Calu3 (cell line): ENCODE data around the gene SCO2. TPM values are rescaled to one million over a fixed set of nuclear protein-coding genes. Genes with fewer than 3 reads are reported as not detected.

Source experiments
- BruUV-seq: library from RNA; stranded (reverse); fragments of 400-500 nt; replicated peaks from 2 replicates; lab custom pipeline; 2021; lab: Mats Ljungman, UMichigan
- CTCF ChIA-PET: fragments of 300-600 bp; sonication (Branson Sonifier 250); formaldehyde crosslinking; loops from one replicate; lab custom pipeline; 2022; ENCODE audit warnings: antibody characterized with exemption; lab: Charles Lee
- DNase-seq: peaks from one replicate; pipeline ENCODE4 v3.0.0; 2022
- H3K27ac Mint-ChIP-seq: one replicate; pipeline ENCODE4 v1.8.0; 2022; ENCODE audit warnings: mixed read lengths; ENCODE audit not compliant: unreplicated experiment
- H3K27me3 Mint-ChIP-seq: one replicate; pipeline ENCODE4 v1.8.0; 2022; ENCODE audit warnings: mixed read lengths; ENCODE audit not compliant: unreplicated experiment
- H3K36me3 Mint-ChIP-seq: one replicate; pipeline ENCODE4 v1.8.0; 2022; ENCODE audit warnings: mild to moderate bottlenecking, moderate library complexity, mixed read lengths; ENCODE audit not compliant: insufficient read depth, unreplicated experiment
- H3K4me1 Mint-ChIP-seq: one replicate; pipeline ENCODE4 v1.8.0; 2022; ENCODE audit warnings: mild to moderate bottlenecking, low read depth, mixed read lengths; ENCODE audit not compliant: unreplicated experiment
- H3K4me3 Mint-ChIP-seq: one replicate; pipeline ENCODE4 v1.8.0; 2022; ENCODE audit warnings: mild to moderate bottlenecking, low read depth, moderate library complexity, mixed read lengths; ENCODE audit not compliant: unreplicated experiment
- H3K9me3 Mint-ChIP-seq: one replicate; pipeline ENCODE4 v1.8.0; 2022; ENCODE audit warnings: low read depth, mixed read lengths; ENCODE audit not compliant: unreplicated experiment
- intact Hi-C: fragments of 100-400 bp; cut with micrococcal nuclease; formaldehyde crosslinking; loops from one replicate; pipeline ENCODE4 v1.10.0; 2022; ENCODE audit not compliant: unreplicated experiment
- total RNA-seq: library from RNA; stranded (reverse); gene quantifications from 2 replicates; pipeline ENCODE4 v1.2.3, GENCODE V29; 2022
- TF ChIP-seq, protein P1 (sequence below): fragments of 200-600 bp; IDR thresholded peaks from one replicate; pipeline ENCODE4 v1.8.0; 2022; ENCODE audit warnings: antibody characterized with exemption; ENCODE audit not compliant: unreplicated experiment

SCO2 gene
- total RNA-seq, 1 experiment from 2014 or later = 3.6 TPM

DNA sequence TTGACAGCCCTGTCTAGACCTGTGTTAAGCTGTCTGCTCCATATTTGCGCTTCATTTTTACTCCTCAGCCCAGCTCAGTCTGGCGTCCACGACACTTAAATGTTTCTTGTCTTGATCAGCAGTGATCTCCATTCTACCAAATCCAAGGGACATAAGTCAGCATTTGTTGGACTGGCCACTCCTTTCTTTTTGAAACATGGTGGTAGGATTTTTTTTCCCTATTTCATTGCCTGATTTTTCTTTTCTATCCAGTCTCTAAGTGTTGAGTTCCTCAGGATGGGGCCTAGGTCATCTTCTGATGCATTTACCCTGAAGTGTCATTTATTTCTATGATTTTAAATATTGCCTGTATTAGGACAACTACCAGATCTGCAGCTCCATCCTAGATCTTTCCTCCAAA, 16.5 kb downstream of the SCO2 start:
- CTCF ChIA-PET = interaction anchor here (0.6 to 2.1 kb wide), 4 partner anchors 16 to 125 kb away, joined by 3 to 13 read pairs (median 8); partner anchors contain the start of gene SCO2
- H3K27me3 Mint-ChIP-seq = no peaks in the 10 kb centered on the region
- H3K36me3 Mint-ChIP-seq = peaks cover 52% of the 10 kb centered on the region
- BruUV-seq = TSS peak; percentile 67
- H3K9me3 Mint-ChIP-seq = no peaks in the 10 kb centered on the region
- TF ChIP-seq, protein P1, sequence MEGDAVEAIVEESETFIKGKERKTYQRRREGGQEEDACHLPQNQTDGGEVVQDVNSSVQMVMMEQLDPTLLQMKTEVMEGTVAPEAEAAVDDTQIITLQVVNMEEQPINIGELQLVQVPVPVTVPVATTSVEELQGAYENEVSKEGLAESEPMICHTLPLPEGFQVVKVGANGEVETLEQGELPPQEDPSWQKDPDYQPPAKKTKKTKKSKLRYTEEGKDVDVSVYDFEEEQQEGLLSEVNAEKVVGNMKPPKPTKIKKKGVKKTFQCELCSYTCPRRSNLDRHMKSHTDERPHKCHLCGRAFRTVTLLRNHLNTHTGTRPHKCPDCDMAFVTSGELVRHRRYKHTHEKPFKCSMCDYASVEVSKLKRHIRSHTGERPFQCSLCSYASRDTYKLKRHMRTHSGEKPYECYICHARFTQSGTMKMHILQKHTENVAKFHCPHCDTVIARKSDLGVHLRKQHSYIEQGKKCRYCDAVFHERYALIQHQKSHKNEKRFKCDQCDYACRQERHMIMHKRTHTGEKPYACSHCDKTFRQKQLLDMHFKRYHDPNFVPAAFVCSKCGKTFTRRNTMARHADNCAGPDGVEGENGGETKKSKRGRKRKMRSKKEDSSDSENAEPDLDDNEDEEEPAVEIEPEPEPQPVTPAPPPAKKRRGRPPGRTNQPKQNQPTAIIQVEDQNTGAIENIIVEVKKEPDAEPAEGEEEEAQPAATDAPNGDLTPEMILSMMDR = no peak
- H3K4me3 Mint-ChIP-seq = peak overlapping the region; percentile 91
- intact Hi-C loops = no loop called here
- H3K27ac Mint-ChIP-seq = peak overlapping the region; percentile 87
- peaks cover 17% of the 10 kb centered on the region for H3K4me1 Mint-ChIP-seq
- DNase-seq = no peak

DNA sequence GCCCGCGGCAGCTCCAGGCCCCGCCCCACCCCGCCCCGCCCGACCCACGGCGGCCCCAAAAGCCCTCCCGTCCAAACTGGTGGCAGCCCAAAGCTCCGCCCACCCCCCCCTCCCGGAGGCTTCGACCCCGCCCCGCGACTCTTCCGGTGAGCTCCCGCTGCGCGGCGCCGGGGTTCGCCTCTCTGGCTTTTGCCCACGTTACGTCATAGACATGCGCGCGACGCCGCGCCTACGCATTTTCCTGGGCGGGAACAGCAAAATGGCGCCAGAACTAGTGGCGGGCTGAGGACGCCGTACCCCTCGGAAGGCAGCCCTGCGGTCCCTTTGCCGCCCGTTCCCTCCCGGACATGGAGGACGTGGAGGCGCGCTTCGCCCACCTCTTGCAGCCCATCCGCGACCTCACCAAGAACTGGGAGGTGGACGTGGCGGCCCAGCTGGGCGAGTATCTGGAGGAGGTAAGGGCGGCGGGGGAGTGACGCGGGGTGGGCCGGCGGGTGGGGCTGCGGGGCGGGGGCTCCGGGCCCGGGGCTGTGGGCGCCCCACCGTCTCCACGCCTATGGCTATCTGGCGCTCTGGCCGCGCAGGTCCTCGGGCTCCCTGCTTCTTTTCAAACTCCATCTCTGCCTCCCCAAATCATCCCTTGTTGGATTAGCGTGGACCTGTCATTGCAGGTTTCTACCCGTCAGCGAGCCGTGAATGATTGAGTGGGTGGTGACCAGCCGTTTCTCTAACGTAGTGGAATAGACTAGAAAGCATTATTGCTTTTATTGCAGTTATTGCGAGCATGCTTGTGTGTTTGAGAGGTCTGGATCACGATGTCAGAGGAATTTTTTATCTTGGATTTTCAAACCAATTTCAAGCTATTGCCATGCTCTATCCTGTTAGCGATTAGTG, 17.2 kb downstream of the SCO2 start, which contains the start of gene NCAPH2:
NCAPH2 (plus strand) TSS at position 234 of the 894 bp plus-strand sequence; CDS start at position 348, 114 bp downstream.
- BruUV-seq = no TSS peak
- peak; percentile 96 for DNase-seq
- Mint-ChIP-seq H3K9me3 (no peaks in the 10 kb centered on the region), H3K27ac (peak within 1 kb of the TSS; percentile 91), H3K4me1 (peaks cover 17% of the 10 kb centered on the region), H3K4me3 (peak within 1 kb of the TSS; percentile 91), H3K27me3 (no peaks in the 10 kb centered on the region), H3K36me3 (peaks cover 52% of the 10 kb centered on the region)
- TF ChIP-seq, protein P1 = no peak
- intact Hi-C loops = no loop called here
- CTCF ChIA-PET = interaction anchor here (0.6 to 2.1 kb wide), 9 partner anchors 10 to 252 kb away, joined by 3 to 13 read pairs (median 4); partner anchors contain the start of genes SCO2 and SYCE3

- intact Hi-C loops = no loop called here
- DNase-seq = peak; percentile 91
Observed at GRCh38 chr22:50507421-50507990, 17.9 kb downstream of the SCO2 start, which contains the start of gene LMF2. Gene LMF2 (minus strand): TSS chr22:50507702. CDS start chr22:50507675, 27 bp downstream.

More at GRCh38 chr22:50507421-50507990, 17.9 kb downstream of the SCO2 start, which contains the start of gene LMF2:
- Mint-ChIP-seq H3K27ac (peak within 1 kb of the TSS; percentile 91), H3K9me3 (no peaks in the 10 kb centered on the region), H3K27me3 (no peaks in the 10 kb centered on the region), H3K36me3 (peaks cover 52% of the 10 kb centered on the region), H3K4me1 (peaks cover 17% of the 10 kb centered on the region), H3K4me3 (peak within 1 kb of the TSS; percentile 91)
- CTCF ChIA-PET = interaction anchor here (0.6 to 2.1 kb wide), 8 partner anchors 9 to 253 kb away, joined by 3 to 13 read pairs (median 4); partner anchors contain the start of genes SCO2 and SYCE3
- BruUV-seq = no TSS peak
- TF ChIP-seq, protein P1 = no peak
